B cell (primary cell): ENCODE data around the gene GGNBP2. TPM values are rescaled to one million over a fixed set of nuclear protein-coding genes. Genes with fewer than 3 reads are reported as not detected.

Experiments
- ATAC-seq: fragments of 200-7000 bp; cut with Tn5 transposase; one replicate; pipeline ENCODE4 v1.10.0; 2021; ENCODE audit warnings: low read depth, mild to moderate bottlenecking, moderate number of reproducible peaks, moderate library complexity
- CTCF ChIA-PET: fragments of 350-600 bp; sonication (Branson Sonifier 250); formaldehyde crosslinking; loops from one replicate; lab custom pipeline; 2021; ENCODE audit warnings: antibody characterized with exemption, inconsistent platforms; lab: Charles Lee
- POLR2A ChIA-PET: fragments of 350-600 bp; sonication (Branson Sonifier 250); formaldehyde crosslinking; loops from one replicate; lab custom pipeline; 2021; ENCODE audit warnings: antibody characterized with exemption; lab: Charles Lee
- DNase-seq: peaks from one replicate; pipeline ENCODE4 v3.0.0; 2013
- H2AFZ ChIP-seq: 2 replicates; pipeline ENCODE4 v1.6.1; 2012; ENCODE audit warnings: mild to moderate bottlenecking, low read depth, low read length; ENCODE audit not compliant: insufficient read depth, poor library complexity, severe bottlenecking
- H3K27ac ChIP-seq, 2 donors: 1 replicate in 1 of 2; 2 replicates in 1 of 2; pipeline ENCODE4 v1.5.1; 2012 to 2013; ENCODE audit warnings: low read length in 2 of 2, mild to moderate bottlenecking in 2 of 2, moderate library complexity in 1 of 2
- H3K27me3 ChIP-seq, 4 experiments: fragments of 200-600 bp in 1 of 4; sonication (generic) in 1 of 4; replicated peaks in 1 of 4; 1 replicate in 2 of 4; 2 replicates in 2 of 4; pipeline versions ENCODE4 v1.6.1 to v1.7.0; 2013 to 2016; ENCODE audit warnings: low read length in 3 of 4, mild to moderate bottlenecking in 2 of 4, mixed read lengths in 1 of 4, moderate library complexity in 1 of 4; ENCODE audit not compliant: insufficient read depth in 4 of 4, control insufficient read depth in 3 of 4; ENCODE audit errors: control extremely low read depth in 1 of 4
- H3K36me3 ChIP-seq, 2 experiments: replicated peaks in 1 of 2; 1 replicate in 1 of 2; 2 replicates in 1 of 2; pipeline versions ENCODE4 v1.6.1 to v1.7.1; 2013; ENCODE audit warnings: low read length in 1 of 2; ENCODE audit not compliant: insufficient read depth in 2 of 2, control insufficient read depth in 1 of 2; ENCODE audit errors: control extremely low read depth in 1 of 2, extremely low read depth in 1 of 2
- H3K4me1 ChIP-seq, 2 donors: fragments of 200-600 bp in 1 of 2; sonication (generic) in 1 of 2; 1 replicate in 1 of 2; 2 replicates in 1 of 2; pipeline versions ENCODE4 v1.5.1 to v1.6.1; 2013 to 2017; ENCODE audit warnings: low read length in 2 of 2; ENCODE audit not compliant: control insufficient read depth in 2 of 2, insufficient read depth in 2 of 2
- H3K4me2 ChIP-seq: replicated peaks from 2 replicates; pipeline ENCODE3; 2012; ENCODE audit warnings: mild to moderate bottlenecking, low read depth, low read length; ENCODE audit not compliant: poor library complexity, severe bottlenecking
- H3K4me3 ChIP-seq, 5 experiments: fragments of 200-600 bp in 1 of 5; sonication (generic) in 1 of 5; 1 replicate in 3 of 5; 2 replicates in 2 of 5; pipeline versions ENCODE4 v1.5.1 to v1.7.0; 2011 to 2016; ENCODE audit warnings: low read length in 4 of 5, mild to moderate bottlenecking in 4 of 5, low read depth in 2 of 5, control low read depth in 1 of 5, moderate library complexity in 1 of 5; ENCODE audit not compliant: insufficient read depth in 1 of 5; ENCODE audit errors: control extremely low read depth in 1 of 5, extremely low read depth in 1 of 5
- H3K79me2 ChIP-seq: fragments of 200-600 bp; sonication (generic); one replicate; pipeline ENCODE4 v1.6.0; 2016; ENCODE audit warnings: low read length; ENCODE audit not compliant: control insufficient read depth, insufficient read depth
- H3K9ac ChIP-seq: fragments of 200-600 bp; sonication (generic); 2 replicates; pipeline ENCODE4 v1.6.1; 2017; ENCODE audit warnings: mild to moderate bottlenecking, low read length, moderate library complexity
- H3K9me3 ChIP-seq, 3 donors: one replicate each; pipeline versions ENCODE4 v1.6.1 to v1.7.1; 2013; ENCODE audit warnings: low read length in 2 of 3; ENCODE audit not compliant: control insufficient read depth in 2 of 3, insufficient read depth in 1 of 3; ENCODE audit errors: control extremely low read depth in 1 of 3
- H4K20me1 ChIP-seq: 2 replicates; pipeline ENCODE4 v1.6.0; 2012; ENCODE audit warnings: mild to moderate bottlenecking, low read length; ENCODE audit not compliant: insufficient read depth, control insufficient read depth, poor library complexity, severe bottlenecking
- H3K27ac Mint-ChIP-seq: one replicate; pipeline ENCODE4 v1.8.0; 2021; ENCODE audit warnings: mixed read lengths
- H3K27me3 Mint-ChIP-seq: one replicate; pipeline ENCODE4 v1.8.0; 2021; ENCODE audit warnings: mixed read lengths
- H3K4me1 Mint-ChIP-seq: one replicate; pipeline ENCODE4 v1.8.0; 2021; ENCODE audit warnings: mixed read lengths
- H3K4me3 Mint-ChIP-seq: one replicate; pipeline ENCODE4 v1.8.0; 2021; ENCODE audit warnings: mixed read lengths
- H3K9me3 Mint-ChIP-seq: one replicate; pipeline ENCODE4 v1.8.0; 2022; ENCODE audit warnings: mixed read lengths; ENCODE audit not compliant: insufficient read depth
- CTCF ChIP-seq: fragments of 200-600 bp; IDR thresholded peaks from one replicate; pipeline ENCODE4 v1.8.0; 2022; ENCODE audit warnings: antibody characterized with exemption, mild to moderate bottlenecking
- EZH2 ChIP-seq: IDR thresholded peaks from 2 replicates; pipeline ENCODE4 v1.6.1; 2012; ENCODE audit warnings: borderline replicate concordance, low read depth, mild to moderate bottlenecking, moderate library complexity, low read length; ENCODE audit not compliant: insufficient read depth, poor library complexity, severe bottlenecking
- WGBS: methylation state at CpG from one replicate; pipeline ENCODE4 v1.1.5; 2013; ENCODE audit warnings: missing lambda C conversion rate; ENCODE audit not compliant: insufficient coverage; 5-methylcytosine and 5-hydroxymethylcytosine counted together
- intact Hi-C: fragments of 100-400 bp; cut with micrococcal nuclease; formaldehyde crosslinking; loops from one replicate; pipeline ENCODE4 v1.10.0; 2022
- polyA plus RNA-seq: library from polyadenylated mRNA; depleted of rRNA; stranded (reverse); fragments of >200 nt; gene quantifications from 2 replicates; pipeline ENCODE4 v1.2.3, GENCODE V29; 2012
- total RNA-seq, 2 donors: library from RNA; stranded (reverse); fragments of 120-200 nt in 1 of 2; gene quantifications; 1 replicate in 1 of 2; 2 replicates in 1 of 2; pipeline versions ENCODE4 v1.2.3 to v1.2.4, GENCODE V29; 2013 to 2022

GGNBP2 gene
- total and polyA plus RNA-seq, 2 donors (not counting 1 experiment from before 2014, with no cell fraction given), result 107 to 137 TPM

DNA sequence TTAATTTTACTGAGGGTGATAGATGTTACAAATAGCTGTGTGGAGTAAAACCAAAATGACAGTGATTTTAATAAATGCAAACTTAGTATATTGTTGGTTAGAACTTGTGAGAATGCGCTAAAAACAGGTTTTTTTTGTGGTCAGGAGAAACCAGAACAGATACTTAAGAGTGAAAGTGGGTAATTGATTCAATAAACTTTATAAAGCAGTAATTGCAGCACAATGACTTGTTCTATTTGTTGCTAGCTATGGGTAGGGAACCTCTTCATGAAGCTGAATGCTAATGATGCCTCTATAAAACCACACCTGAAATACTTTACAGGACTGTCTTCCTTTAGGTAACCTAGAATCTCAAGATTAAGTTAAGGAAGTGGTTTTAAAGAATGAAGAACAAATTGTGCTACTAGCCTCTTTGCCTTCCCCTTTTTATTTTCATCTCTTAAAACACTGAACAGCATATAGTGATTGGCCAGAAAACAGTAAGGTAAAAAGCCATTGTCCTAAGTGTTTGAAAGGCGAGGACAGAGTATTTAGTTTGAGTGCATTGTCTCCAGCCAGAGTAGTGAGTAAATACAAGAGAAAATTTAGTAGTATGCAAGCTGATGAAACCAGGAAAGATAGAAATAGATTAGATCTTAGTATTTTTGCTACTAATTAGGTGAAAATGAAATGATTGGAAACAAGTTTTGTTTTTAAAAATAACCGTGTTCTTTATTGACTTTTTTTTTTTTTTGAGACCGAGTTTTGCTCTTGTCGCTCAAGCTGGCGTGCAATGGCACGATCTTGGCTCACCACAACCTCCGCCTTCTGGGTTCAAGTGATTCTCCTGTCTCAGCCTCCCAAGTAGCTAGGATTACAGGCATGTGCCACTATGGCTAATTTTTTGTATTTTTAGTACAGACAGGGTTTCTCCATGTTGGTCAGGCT, 6.0 kb downstream of the GGNBP2 start:
- Histone ChIP-seq H2AFZ (no peak overlapping the region), H3K4me2 (peak overlapping the region; percentile 62), H3K79me2 (peaks cover 94% of the 10 kb centered on the region), H4K20me1 (peaks cover 99% of the 10 kb centered on the region), H3K27me3 (no peaks in the 10 kb centered on the region), H3K4me3 (peak overlapping the region in 1 of 5 experiments; percentile 20), H3K9me3 (no peaks in the 10 kb centered on the region), H3K9ac (peak overlapping the region; percentile 10), H3K4me1 (peaks cover 60 to 61% of the 10 kb centered on the region in 2 donors), H3K36me3 (peaks cover 3 to 11% of the 10 kb centered on the region in 2 experiments), H3K27ac (peak overlapping the region; percentile 45 to 53)
- ChIA-PET CTCF (no interaction called here), POLR2A (interaction anchor here (0.6 kb wide), 1 partner anchor 403 kb away, joined by 6 read pairs; no protein-coding TSS in a partner anchor)
- ATAC-seq, result peak; percentile 53
- no peak for TF ChIP-seq CTCF
- TF ChIP-seq EZH2, result no peak
- intact Hi-C loops, result loop anchor here (2.0 kb wide), 1 partner anchor 16 kb away; the partner anchor contains the start of genes MYO19 and PIGW
- Mint-ChIP-seq H3K9me3 (no peaks in the 10 kb centered on the region), H3K4me3 (peak overlapping the region; percentile 61), H3K27ac (peak overlapping the region; percentile 74), H3K27me3 (no peaks in the 10 kb centered on the region), H3K4me1 (peaks cover 74% of the 10 kb centered on the region)
- peak; percentile 75 for DNase-seq
- 53% methylated on average over 8 of the region's 8 CpGs for WGBS

DNA sequence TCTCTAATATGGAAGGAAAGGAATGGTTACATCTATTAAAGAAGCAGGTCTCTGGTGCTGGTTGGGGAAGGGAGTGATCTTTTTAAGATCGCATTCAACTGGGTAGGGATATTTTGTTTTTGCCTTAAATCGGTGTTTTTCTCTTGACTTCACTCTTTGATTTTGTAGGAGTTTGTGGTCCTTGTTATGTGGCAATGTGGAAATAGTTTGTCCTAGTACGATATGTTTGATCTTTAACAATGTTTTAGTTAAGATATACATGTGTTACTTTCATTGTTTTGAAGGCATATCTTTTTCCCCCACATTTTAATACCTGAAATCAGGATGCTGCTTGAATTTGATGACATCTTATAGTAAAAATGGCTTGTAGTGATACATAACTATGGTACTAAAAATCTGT, 8.7 kb downstream of the GGNBP2 start:
- no peak overlapping the region for H3K27ac ChIP-seq
- DNase-seq (no peak), ATAC-seq (no peak)
- ChIA-PET POLR2A (no interaction called here), CTCF (no interaction called here)
- peaks cover 93% of the 10 kb centered on the region for H3K79me2 ChIP-seq
- H3K27me3 ChIP-seq, result no peaks in the 10 kb centered on the region
- no peak overlapping the region for H2AFZ ChIP-seq
- peaks cover 98% of the 10 kb centered on the region for H4K20me1 ChIP-seq
- H3K4me3 Mint-ChIP-seq, result no peak overlapping the region
- no peak overlapping the region for H3K4me2 ChIP-seq
- TF ChIP-seq EZH2, result no peak
- TF ChIP-seq CTCF, result no peak
- H3K4me3 ChIP-seq, result no peak overlapping the region
- H3K9me3 Mint-ChIP-seq, result no peaks in the 10 kb centered on the region
- H3K4me1 ChIP-seq, result peaks cover 41 to 44% of the 10 kb centered on the region in 2 donors
- 29% methylated on average over 1 of the region's 3 CpGs for WGBS
- peaks cover 60% of the 10 kb centered on the region for H3K4me1 Mint-ChIP-seq
- no peak overlapping the region for H3K27ac Mint-ChIP-seq
- H3K27me3 Mint-ChIP-seq, result no peaks in the 10 kb centered on the region
- intact Hi-C loops, result no loop called here
- peaks cover 6 to 26% of the 10 kb centered on the region in 2 experiments for H3K36me3 ChIP-seq
- H3K9ac ChIP-seq, result no peak overlapping the region
- no peaks in the 10 kb centered on the region for H3K9me3 ChIP-seq
